HEK293 (cell line): ENCODE results near the gene CPNE4.

Source experiments
- CTCF ChIA-PET: fragments of 350-600 bp; formaldehyde crosslinking; extraction: SDS; loops from one replicate; lab custom pipeline; 2021; ENCODE audit warnings: antibody characterized with exemption; lab: Yijun Ruan, JAX
- POLR2A ChIA-PET: fragments of 300-600 bp; formaldehyde crosslinking; extraction: SDS; loops from one replicate; lab custom pipeline; 2020; ENCODE audit warnings: antibody characterized with exemption, inconsistent platforms; lab: Yijun Ruan, JAX
- H3K27ac ChIP-seq: fragments of 200-500 bp; sonication (Bioruptor generic); 2 replicates; pipeline ENCODE4 v1.5.1; 2014; ENCODE audit warnings: low read depth, low read length, control low read depth, inconsistent platforms; ENCODE audit errors: extremely low read depth
- H3K36me3 ChIP-seq, 2 experiments: fragments of 200-500 bp in 1 of 2; sonication (Bioruptor generic) in 1 of 2; 1 replicate in 1 of 2; 2 replicates in 1 of 2; pipeline ENCODE4 v1.5.1; 2014 to 2017; ENCODE audit warnings: inconsistent platforms in 2 of 2, low read length in 2 of 2; ENCODE audit not compliant: control insufficient read depth in 2 of 2, insufficient read depth in 1 of 2
- H3K4me1 ChIP-seq: fragments of 200-500 bp; sonication (Bioruptor generic); 2 replicates; pipeline ENCODE4 v1.5.1; 2014; ENCODE audit warnings: mild to moderate bottlenecking, low read length, inconsistent platforms; ENCODE audit not compliant: control insufficient read depth, insufficient read depth
- H3K4me3 ChIP-seq: 2 replicates; pipeline ENCODE4 v1.5.1; 2011; ENCODE audit warnings: low read depth, mild to moderate bottlenecking, control low read depth, low read length, moderate library complexity
- H3K9me3 ChIP-seq: fragments of 200-500 bp; sonication (Bioruptor generic); 2 replicates; pipeline ENCODE4 v1.5.1; 2014; ENCODE audit warnings: low read depth, low read length, inconsistent platforms; ENCODE audit not compliant: control insufficient read depth, insufficient read depth
- FEZF1 ChIP-seq: fragments of 450-650 bp; formaldehyde crosslinking; IDR thresholded peaks from 2 replicates; pipeline ENCODE4 v1.5.1; 2016; ENCODE audit warnings: missing biosample characterization, missing genetic modification characterization
- OVOL3 ChIP-seq: fragments of 450-650 bp; formaldehyde crosslinking; IDR thresholded peaks from 2 replicates; pipeline ENCODE4 v1.5.1; 2016; ENCODE audit warnings: missing biosample characterization, missing genetic modification characterization
- REPIN1 ChIP-seq: fragments of 450-650 bp; formaldehyde crosslinking; IDR thresholded peaks from 2 replicates; pipeline ENCODE4 v1.5.1; 2017; ENCODE audit warnings: missing biosample characterization, missing genetic modification characterization, low read depth
- SCRT1 ChIP-seq: fragments of 450-650 bp; formaldehyde crosslinking; IDR thresholded peaks from 2 replicates; pipeline ENCODE4 v1.5.1; 2016; ENCODE audit warnings: missing biosample characterization, missing genetic modification characterization, borderline replicate concordance
- SCRT2 ChIP-seq: fragments of 450-650 bp; formaldehyde crosslinking; IDR thresholded peaks from 2 replicates; pipeline ENCODE4 v1.5.1; 2016; ENCODE audit warnings: missing biosample characterization, missing genetic modification characterization
- SP7 ChIP-seq: fragments of 450-650 bp; formaldehyde crosslinking; IDR thresholded peaks from 2 replicates; pipeline ENCODE4 v1.5.1; 2016; ENCODE audit warnings: missing biosample characterization, missing genetic modification characterization
- ZNF112 ChIP-seq: fragments of 450-650 bp; formaldehyde crosslinking; IDR thresholded peaks from 2 replicates; pipeline ENCODE4 v1.5.0; 2017; ENCODE audit warnings: missing biosample characterization, missing genetic modification characterization
- ZNF19 ChIP-seq: fragments of 450-650 bp; formaldehyde crosslinking; IDR thresholded peaks from 2 replicates; pipeline ENCODE4; 2016; ENCODE audit warnings: missing biosample characterization, missing genetic modification characterization, low read depth
- ZNF2 ChIP-seq: fragments of 450-650 bp; formaldehyde crosslinking; IDR thresholded peaks from 2 replicates; pipeline ENCODE4 v1.5.1; 2016; ENCODE audit warnings: missing biosample characterization, missing genetic modification characterization
- ZNF391 ChIP-seq: fragments of 450-650 bp; formaldehyde crosslinking; IDR thresholded peaks from 2 replicates; pipeline ENCODE4 v1.5.1; 2016; ENCODE audit warnings: low read depth, missing biosample characterization, missing genetic modification characterization, borderline replicate concordance
- ZNF473 ChIP-seq: fragments of 450-650 bp; formaldehyde crosslinking; IDR thresholded peaks from 2 replicates; pipeline ENCODE4 v1.5.1; 2017; ENCODE audit warnings: missing biosample characterization, missing genetic modification characterization
- ZNF510 ChIP-seq: fragments of 450-650 bp; formaldehyde crosslinking; IDR thresholded peaks from 2 replicates; pipeline ENCODE4 v1.5.1; 2018; ENCODE audit warnings: mild to moderate bottlenecking, missing genetic modification characterization, missing biosample characterization; ENCODE audit not compliant: insufficient replicate concordance
- ZNF514 ChIP-seq: fragments of 450-650 bp; formaldehyde crosslinking; IDR thresholded peaks from 2 replicates; pipeline ENCODE4 v1.5.1; 2016; ENCODE audit warnings: missing biosample characterization, missing genetic modification characterization
- ZNF521 ChIP-seq: fragments of 450-650 bp; formaldehyde crosslinking; IDR thresholded peaks from 2 replicates; pipeline ENCODE4 v1.5.1; 2017; ENCODE audit warnings: missing biosample characterization, mild to moderate bottlenecking, missing genetic modification characterization
- ZNF654 ChIP-seq: fragments of 450-650 bp; formaldehyde crosslinking; IDR thresholded peaks from 2 replicates; pipeline ENCODE4 v1.5.1; 2016; ENCODE audit warnings: low read depth, missing biosample characterization, missing genetic modification characterization
- ZSCAN30 ChIP-seq: fragments of 450-650 bp; IDR thresholded peaks from 2 replicates; pipeline ENCODE4 v1.5.1; 2018; ENCODE audit warnings: missing biosample characterization, mild to moderate bottlenecking, missing genetic modification characterization, moderate library complexity
- TF ChIP-seq, protein P1 (sequence below): fragments of 450-650 bp; formaldehyde crosslinking; IDR thresholded peaks from 2 replicates; pipeline ENCODE4 v1.5.1; 2016; ENCODE audit warnings: missing biosample characterization, missing genetic modification characterization
- TF ChIP-seq, protein P2 (sequence below): fragments of 450-650 bp; formaldehyde crosslinking; IDR thresholded peaks from 2 replicates; pipeline ENCODE4 v1.5.1; 2017; ENCODE audit warnings: missing biosample characterization, missing genetic modification characterization
- TF ChIP-seq, protein P3 (sequence below): fragments of 450-650 bp; formaldehyde crosslinking; IDR thresholded peaks from 2 replicates; pipeline ENCODE4 v1.5.1; 2016; ENCODE audit warnings: missing biosample characterization, missing genetic modification characterization
- TF ChIP-seq, protein P4 (sequence below): fragments of 450-650 bp; formaldehyde crosslinking; IDR thresholded peaks from 2 replicates; pipeline ENCODE4 v1.5.1; 2016; ENCODE audit warnings: missing biosample characterization, missing genetic modification characterization
- TF ChIP-seq, protein P5 (sequence below): fragments of 450-650 bp; formaldehyde crosslinking; IDR thresholded peaks from 2 replicates; pipeline ENCODE4 v1.5.1; 2016; ENCODE audit warnings: missing biosample characterization, missing genetic modification characterization
- TF ChIP-seq, protein P6 (sequence below): fragments of 450-650 bp; formaldehyde crosslinking; IDR thresholded peaks from 2 replicates; pipeline ENCODE4 v1.5.1; 2017; ENCODE audit warnings: missing biosample characterization, missing genetic modification characterization

Gene CPNE4

DNA sequence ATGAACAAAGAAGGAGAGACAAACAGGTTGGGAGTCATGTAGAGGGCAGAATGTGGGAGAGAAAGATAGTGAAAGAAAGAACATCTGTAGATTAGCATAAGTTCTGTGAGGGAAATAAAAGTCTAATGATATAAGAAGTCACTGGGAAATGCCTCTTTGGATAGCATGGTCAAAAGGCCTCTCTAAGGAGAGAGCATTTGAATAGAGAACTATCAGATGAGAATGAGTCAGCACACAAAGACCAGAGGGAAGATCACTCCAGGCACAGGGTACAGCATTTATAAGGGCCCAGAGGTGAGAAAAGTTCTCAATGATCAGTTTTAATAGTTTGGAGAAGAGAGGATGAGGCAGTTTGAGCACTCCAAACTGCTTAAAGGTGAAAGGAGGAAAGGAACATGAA, 7.9 kb upstream of the CPNE4 start:
- no peak overlapping the region for H3K27ac ChIP-seq
- POLR2A ChIA-PET: no interaction called here
- H3K4me3 ChIP-seq: no peak overlapping the region
- no peaks in the 10 kb centered on the region for H3K9me3 ChIP-seq
- H3K4me1 ChIP-seq: no peaks in the 10 kb centered on the region
- no peaks in the 10 kb centered on the region for H3K36me3 ChIP-seq
- CTCF ChIA-PET: no interaction called here
- no peak for TF ChIP-seq ZNF112 (tag by site-specific recombination)
- TF ChIP-seq, protein P1, sequence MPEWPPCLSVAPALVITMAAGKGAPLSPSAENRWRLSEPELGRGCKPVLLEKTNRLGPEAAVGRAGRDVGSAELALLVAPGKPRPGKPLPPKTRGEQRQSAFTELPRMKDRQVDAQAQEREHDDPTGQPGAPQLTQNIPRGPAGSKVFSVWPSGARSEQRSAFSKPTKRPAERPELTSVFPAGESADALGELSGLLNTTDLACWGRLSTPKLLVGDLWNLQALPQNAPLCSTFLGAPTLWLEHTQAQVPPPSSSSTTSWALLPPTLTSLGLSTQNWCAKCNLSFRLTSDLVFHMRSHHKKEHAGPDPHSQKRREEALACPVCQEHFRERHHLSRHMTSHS (tag by site-specific recombination): no peak
- TF ChIP-seq, protein P2, sequence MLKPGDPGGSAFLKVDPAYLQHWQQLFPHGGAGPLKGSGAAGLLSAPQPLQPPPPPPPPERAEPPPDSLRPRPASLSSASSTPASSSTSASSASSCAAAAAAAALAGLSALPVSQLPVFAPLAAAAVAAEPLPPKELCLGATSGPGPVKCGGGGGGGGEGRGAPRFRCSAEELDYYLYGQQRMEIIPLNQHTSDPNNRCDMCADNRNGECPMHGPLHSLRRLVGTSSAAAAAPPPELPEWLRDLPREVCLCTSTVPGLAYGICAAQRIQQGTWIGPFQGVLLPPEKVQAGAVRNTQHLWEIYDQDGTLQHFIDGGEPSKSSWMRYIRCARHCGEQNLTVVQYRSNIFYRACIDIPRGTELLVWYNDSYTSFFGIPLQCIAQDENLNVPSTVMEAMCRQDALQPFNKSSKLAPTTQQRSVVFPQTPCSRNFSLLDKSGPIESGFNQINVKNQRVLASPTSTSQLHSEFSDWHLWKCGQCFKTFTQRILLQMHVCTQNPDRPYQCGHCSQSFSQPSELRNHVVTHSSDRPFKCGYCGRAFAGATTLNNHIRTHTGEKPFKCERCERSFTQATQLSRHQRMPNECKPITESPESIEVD: no peak
- TF ChIP-seq, protein P3, sequence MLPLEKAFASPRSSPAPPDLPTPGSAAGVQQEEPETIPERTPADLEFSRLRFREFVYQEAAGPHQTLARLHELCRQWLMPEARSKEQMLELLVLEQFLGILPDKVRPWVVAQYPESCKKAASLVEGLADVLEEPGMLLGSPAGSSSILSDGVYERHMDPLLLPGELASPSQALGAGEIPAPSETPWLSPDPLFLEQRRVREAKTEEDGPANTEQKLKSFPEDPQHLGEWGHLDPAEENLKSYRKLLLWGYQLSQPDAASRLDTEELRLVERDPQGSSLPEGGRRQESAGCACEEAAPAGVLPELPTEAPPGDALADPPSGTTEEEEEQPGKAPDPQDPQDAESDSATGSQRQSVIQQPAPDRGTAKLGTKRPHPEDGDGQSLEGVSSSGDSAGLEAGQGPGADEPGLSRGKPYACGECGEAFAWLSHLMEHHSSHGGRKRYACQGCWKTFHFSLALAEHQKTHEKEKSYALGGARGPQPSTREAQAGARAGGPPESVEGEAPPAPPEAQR (tag by site-specific recombination): no peak
- TF ChIP-seq ZNF514 (tag by site-specific recombination): no peak
- no peak for TF ChIP-seq ZNF473 (tag by site-specific recombination)
- TF ChIP-seq, protein P4, sequence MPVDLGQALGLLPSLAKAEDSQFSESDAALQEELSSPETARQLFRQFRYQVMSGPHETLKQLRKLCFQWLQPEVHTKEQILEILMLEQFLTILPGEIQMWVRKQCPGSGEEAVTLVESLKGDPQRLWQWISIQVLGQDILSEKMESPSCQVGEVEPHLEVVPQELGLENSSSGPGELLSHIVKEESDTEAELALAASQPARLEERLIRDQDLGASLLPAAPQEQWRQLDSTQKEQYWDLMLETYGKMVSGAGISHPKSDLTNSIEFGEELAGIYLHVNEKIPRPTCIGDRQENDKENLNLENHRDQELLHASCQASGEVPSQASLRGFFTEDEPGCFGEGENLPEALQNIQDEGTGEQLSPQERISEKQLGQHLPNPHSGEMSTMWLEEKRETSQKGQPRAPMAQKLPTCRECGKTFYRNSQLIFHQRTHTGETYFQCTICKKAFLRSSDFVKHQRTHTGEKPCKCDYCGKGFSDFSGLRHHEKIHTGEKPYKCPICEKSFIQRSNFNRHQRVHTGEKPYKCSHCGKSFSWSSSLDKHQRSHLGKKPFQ: no peak

DNA sequence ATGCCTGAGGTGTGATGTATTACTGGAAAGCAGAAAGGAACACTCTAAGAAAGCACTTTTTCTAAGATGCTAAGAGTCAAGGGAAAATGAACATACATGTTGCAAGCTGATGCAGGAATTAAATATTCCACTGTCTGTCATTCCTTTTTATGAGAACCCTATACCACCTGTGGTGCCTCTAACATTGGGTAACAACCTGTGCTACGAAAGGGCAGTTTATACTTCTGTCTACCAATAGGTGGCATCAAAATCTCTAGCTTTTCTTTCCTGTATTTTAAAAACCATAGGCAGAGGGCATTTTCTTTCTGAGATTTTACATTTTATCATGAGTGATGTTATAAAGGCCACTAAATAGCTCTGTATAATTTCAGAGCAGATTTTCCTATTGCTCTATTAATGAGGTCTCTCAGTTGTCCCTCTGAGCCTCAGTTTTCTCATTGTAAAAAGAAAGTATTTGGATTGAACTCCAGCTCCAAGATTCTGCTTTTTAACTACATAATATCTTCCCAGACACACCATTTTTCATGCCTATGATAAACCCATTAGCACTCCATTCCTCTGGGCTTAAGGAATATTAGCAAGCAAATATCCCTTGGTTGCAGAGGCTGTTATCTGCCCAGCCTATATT, 3.5 kb upstream of the CPNE4 start:
- TF ChIP-seq ZNF654 (tag by site-specific recombination) (peak; percentile 32; the same call in 1 of the 2 replicates), ZNF19 (tag by site-specific recombination) (no peak), SCRT1 (tag by site-specific recombination) (peak; percentile 75), SCRT2 (tag by site-specific recombination) (peak; percentile 85)
- CTCF ChIA-PET: interaction anchor here (0.5 to 3.5 kb wide), 35 partner anchors 9 to 1416 kb away, joined by 3 to 31 read pairs (median 3); no protein-coding TSS in a partner anchor
- POLR2A ChIA-PET: no interaction called here
- Histone ChIP-seq H3K36me3 (no peaks in the 10 kb centered on the region), H3K4me1 (no peaks in the 10 kb centered on the region; the same call in 1 of the 2 replicates), H3K9me3 (no peaks in the 10 kb centered on the region), H3K4me3 (no peak overlapping the region), H3K27ac (no peak overlapping the region)

DNA sequence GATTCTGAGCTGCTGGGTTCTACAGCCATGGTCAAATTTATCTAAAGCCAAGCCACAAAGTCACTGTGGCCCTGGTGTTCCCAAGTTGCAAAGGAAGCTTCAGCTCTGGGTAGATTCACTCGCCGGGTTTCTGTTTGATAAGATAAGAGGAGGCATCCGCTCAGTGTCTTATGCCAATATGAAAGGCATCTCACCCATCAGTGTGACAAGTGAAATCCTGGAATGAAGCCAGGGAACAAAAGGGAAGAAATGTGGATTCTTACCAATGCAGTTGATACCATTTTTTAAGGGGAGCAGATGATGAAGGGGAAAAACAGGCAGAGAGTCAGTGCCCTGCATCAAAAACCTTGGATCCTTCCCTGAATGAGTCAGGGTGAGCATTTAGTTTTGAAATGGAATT, 2.8 kb upstream of the CPNE4 start:
- no peaks in the 10 kb centered on the region for H3K36me3 ChIP-seq
- no peaks in the 10 kb centered on the region; the same call in 1 of the 2 replicates for H3K4me1 ChIP-seq
- H3K9me3 ChIP-seq: no peaks in the 10 kb centered on the region
- H3K27ac ChIP-seq: no peak overlapping the region
- no peak overlapping the region for H3K4me3 ChIP-seq
- ChIA-PET CTCF (interaction anchor here (0.6 to 3.5 kb wide), 18 partner anchors 10 to 999 kb away, joined by 3 to 31 read pairs (median 4); no protein-coding TSS in a partner anchor), POLR2A (no interaction called here)
- TF ChIP-seq ZNF2 (no peak), ZSCAN30 (tag by site-specific recombination) (no peak), ZNF391 (tag by site-specific recombination) (no peak), ZNF510 (tag by site-specific recombination) (no peak), SP7 (tag by site-specific recombination) (no peak), REPIN1 (tag by site-specific recombination) (no peak), ZNF521 (tag by site-specific recombination) (no peak), OVOL3 (tag by site-specific recombination) (no peak), FEZF1 (tag by site-specific recombination) (no peak), ZNF654 (tag by site-specific recombination) (no peak)
- TF ChIP-seq, protein P5, sequence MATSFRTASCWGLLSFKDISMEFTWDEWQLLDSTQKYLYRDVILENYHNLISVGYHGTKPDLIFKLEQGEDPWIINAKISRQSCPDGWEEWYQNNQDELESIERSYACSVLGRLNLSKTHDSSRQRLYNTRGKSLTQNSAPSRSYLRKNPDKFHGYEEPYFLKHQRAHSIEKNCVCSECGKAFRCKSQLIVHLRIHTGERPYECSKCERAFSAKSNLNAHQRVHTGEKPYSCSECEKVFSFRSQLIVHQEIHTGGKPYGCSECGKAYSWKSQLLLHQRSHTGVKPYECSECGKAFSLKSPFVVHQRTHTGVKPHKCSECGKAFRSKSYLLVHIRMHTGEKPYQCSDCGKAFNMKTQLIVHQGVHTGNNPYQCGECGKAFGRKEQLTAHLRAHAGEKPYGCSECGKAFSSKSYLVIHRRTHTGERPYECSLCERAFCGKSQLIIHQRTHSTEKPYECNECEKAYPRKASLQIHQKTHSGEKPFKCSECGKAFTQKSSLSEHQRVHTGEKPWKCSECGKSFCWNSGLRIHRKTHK (tag by site-specific recombination): no peak
- TF ChIP-seq, protein P6, sequence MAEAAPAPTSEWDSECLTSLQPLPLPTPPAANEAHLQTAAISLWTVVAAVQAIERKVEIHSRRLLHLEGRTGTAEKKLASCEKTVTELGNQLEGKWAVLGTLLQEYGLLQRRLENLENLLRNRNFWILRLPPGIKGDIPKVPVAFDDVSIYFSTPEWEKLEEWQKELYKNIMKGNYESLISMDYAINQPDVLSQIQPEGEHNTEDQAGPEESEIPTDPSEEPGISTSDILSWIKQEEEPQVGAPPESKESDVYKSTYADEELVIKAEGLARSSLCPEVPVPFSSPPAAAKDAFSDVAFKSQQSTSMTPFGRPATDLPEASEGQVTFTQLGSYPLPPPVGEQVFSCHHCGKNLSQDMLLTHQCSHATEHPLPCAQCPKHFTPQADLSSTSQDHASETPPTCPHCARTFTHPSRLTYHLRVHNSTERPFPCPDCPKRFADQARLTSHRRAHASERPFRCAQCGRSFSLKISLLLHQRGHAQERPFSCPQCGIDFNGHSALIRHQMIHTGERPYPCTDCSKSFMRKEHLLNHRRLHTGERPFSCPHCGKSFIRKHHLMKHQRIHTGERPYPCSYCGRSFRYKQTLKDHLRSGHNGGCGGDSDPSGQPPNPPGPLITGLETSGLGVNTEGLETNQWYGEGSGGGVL (tag by site-specific recombination): no peak
